ENCODE measurements around the gene MYPOP. TPM values are rescaled to one million over a fixed set of nuclear protein-coding genes. Genes with fewer than 3 reads are reported as not detected.

The MYPOP gene
- total and polyA plus RNA-seq, 9 of the 15 experiments (the other 6 are each of a cell fraction or from before 2014, with no cell fraction given), result 0.32 to 7.6 (median 1.6) TPM

- TF ChIP-seq ZNF407 (IDR thresholded peaks at IDR 0.05; ENCODE audit: low read depth) (no peak), TEAD4 (IDR thresholded peaks at IDR 0.05; ENCODE audit: low read length) (peak; percentile 62), TEAD4 (CRISPR knock-in tag; IDR thresholded peaks at IDR 0.05; ENCODE audit: borderline replicate concordance) (no peak), ATF7 (IDR thresholded peaks at IDR 0.05) (no peak), EGR1 (conservative IDR thresholded peaks at IDR 0.05) (peak; percentile 94), TEAD2 (tag; IDR thresholded peaks at IDR 0.05) (no peak), ZBTB7A (IDR thresholded peaks at IDR 0.05; ENCODE audit: borderline replicate concordance, control insufficient read depth, low read depth, low read length) (peak; percentile 68; the same call in 1 of the 2 replicates), VEZF1 (CRISPR knock-in tag; IDR thresholded peaks at IDR 0.05) (peak; percentile 41), CBFA2T2 (conservative IDR thresholded peaks at IDR 0.05) (peak; percentile 84)
Observed at GRCh38 chr19:45881909-45882528, 20.4 kb downstream of the MYPOP start (continued).
